Measurements from ENCODE around the gene RNASE4. TPM values are rescaled to one million over a fixed set of nuclear protein-coding genes. Genes with fewer than 3 reads are reported as not detected.

Gene RNASE4
- total RNA-seq, 1 experiment from 2014 or later, result 3.9 TPM

GRCh38 chr14:20680843-20681347, 3.5 kb upstream of the RNASE4 start:
- no peak for DNase-seq (ENCODE audit: low read depth, low spot score)
- no peaks in the 10 kb centered on the region for H3K9me3 ChIP-seq (ENCODE audit: control insufficient read depth in 1 of 2, insufficient read depth in 1 of 2, low read depth in 1 of 2, low read length in 2 of 2)
- H3K4me3 ChIP-seq (replicated peaks in 1 of 2; ENCODE audit: low read depth in 1 of 2, low read length in 2 of 2), result peak overlapping the region; percentile 15 to 72
- RAD21 ChIA-PET (ENCODE audit: low non-redundant PET in 1 of 2, low total read pairs in 2 of 2, uncharacterized antibody in 2 of 2, unreplicated experiment in 2 of 2), result interaction anchor here in 1 of 2 experiments (1.1 kb wide), 1 partner anchor 18 kb away, joined by 4 read pairs; no protein-coding TSS in a partner anchor
- H3K9me2 ChIP-seq (ENCODE audit: insufficient read depth), result no peaks in the 10 kb centered on the region
- no TSS peak for BruUV-seq (replicated peaks)
- POLR2A ChIA-PET, result interaction anchor here (1.2 to 6.1 kb wide), 7 partner anchors 10 to 338 kb away, joined by 4 to 47 read pairs (median 23); partner anchors contain the start of gene PARP2
- H3K36me3 ChIP-seq (ENCODE audit: control insufficient read depth in 1 of 2, insufficient read depth in 2 of 2, low read length in 2 of 2), result no peaks in the 10 kb centered on the region
- no peak for TF ChIP-seq ELF1 (IDR thresholded peaks at IDR 0.05; ENCODE audit: borderline replicate concordance, low read depth)
- H3K27me3 ChIP-seq (ENCODE audit: insufficient read depth, low read length), result no peaks in the 10 kb centered on the region
- H3K4me2 ChIP-seq (ENCODE audit: low read length), result peak overlapping the region; percentile 96
- H4K20me1 ChIP-seq (ENCODE audit: insufficient read depth), result no peaks in the 10 kb centered on the region
- CTCF ChIA-PET, result interaction anchor here (0.6 to 6.1 kb wide), 11 partner anchors 10 to 441 kb away, joined by 3 to 59 read pairs (median 11); no protein-coding TSS in a partner anchor
- ATAC-seq, result peak; percentile 13
- intact Hi-C loops (cut with micrococcal nuclease), result loop anchor here (1.0 to 5.0 kb wide), 5 partner anchors 18 to 338 kb away; partner anchors contain the start of genes METTL17, PARP2 and PNP
- H3K27ac ChIP-seq (ENCODE audit: low read depth, low read length), result peak overlapping the region; percentile 97
- H3K4me1 ChIP-seq (ENCODE audit: control insufficient read depth in 1 of 2, insufficient read depth in 2 of 2, low read length in 2 of 2), result peaks cover 27 to 60% of the 10 kb centered on the region in 2 experiments
- H2AFZ ChIP-seq (ENCODE audit: low read depth, low read length, poor library complexity, severe bottlenecking), result peak overlapping the region; percentile 92
- H3K79me2 ChIP-seq (ENCODE audit: insufficient read depth, low read length), result no peaks in the 10 kb centered on the region
- peak overlapping the region; percentile 74 for H3K9ac ChIP-seq (ENCODE audit: low read length)

GRCh38 chr14:20681348-20682126, 2.8 kb upstream of the RNASE4 start:
- no peaks in the 10 kb centered on the region for H3K9me2 ChIP-seq (ENCODE audit: insufficient read depth)
- no peaks in the 10 kb centered on the region for H4K20me1 ChIP-seq (ENCODE audit: insufficient read depth)
- intact Hi-C loops (cut with micrococcal nuclease), result loop anchor here (1.0 to 5.0 kb wide), 6 partner anchors 18 to 339 kb away; partner anchors contain the start of genes METTL17, PARP2 and PNP
- CTCF ChIA-PET, result interaction anchor here (0.7 to 6.1 kb wide), 9 partner anchors 10 to 266 kb away, joined by 3 to 59 read pairs (median 13); no protein-coding TSS in a partner anchor
- ATAC-seq (peak; percentile 13), DNase-seq (ENCODE audit: low read depth, low spot score) (peak; percentile 83)
- peak overlapping the region; percentile 97 for H3K27ac ChIP-seq (ENCODE audit: low read depth, low read length)
- POLR2A ChIA-PET, result interaction anchor here (1.2 to 6.1 kb wide), 9 partner anchors 10 to 338 kb away, joined by 4 to 47 read pairs (median 9); partner anchors contain the start of gene PARP2
- H2AFZ ChIP-seq (ENCODE audit: low read depth, low read length, poor library complexity, severe bottlenecking), result peak overlapping the region; percentile 92
- BruUV-seq (replicated peaks), result no TSS peak
- no peaks in the 10 kb centered on the region for H3K79me2 ChIP-seq (ENCODE audit: insufficient read depth, low read length)
- H3K4me3 ChIP-seq (replicated peaks in 1 of 2; ENCODE audit: low read depth in 1 of 2, low read length in 2 of 2), result peak overlapping the region; percentile 65 to 72
- TF ChIP-seq EGR1 (IDR thresholded peaks at IDR 0.05; ENCODE audit: low read depth) (peak; percentile 46; the same call in 1 of the 2 replicates), CBX3 (IDR thresholded peaks at IDR 0.05; ENCODE audit: low read depth) (peak; percentile 80), REST (IDR thresholded peaks at IDR 0.05; ENCODE audit: low read depth) (no peak), ELF1 (IDR thresholded peaks at IDR 0.05; ENCODE audit: borderline replicate concordance, low read depth) (no peak), YY1 (IDR thresholded peaks at IDR 0.05; ENCODE audit: extremely low read depth, insufficient replicate concordance, low read depth, low read length) (peak; percentile 33), SRF (IDR thresholded peaks at IDR 0.05; ENCODE audit: low read depth) (no peak), CEBPB (IDR thresholded peaks at IDR 0.05; ENCODE audit: low read depth) (peak; percentile 72), SP1 (IDR thresholded peaks at IDR 0.05; ENCODE audit: low read depth) (peak; percentile 43), POLR2A (IDR thresholded peaks at IDR 0.05; ENCODE audit: borderline replicate concordance, extremely low read depth, insufficient read depth, insufficient read length) (peak; percentile 17), RAD21 (IDR thresholded peaks at IDR 0.05; ENCODE audit: low read depth) (no peak), JUND (IDR thresholded peaks at IDR 0.05) (no peak; the same call in 1 of the 2 replicates), TCF7L2 (IDR thresholded peaks at IDR 0.05; ENCODE audit: borderline replicate concordance, extremely low read depth, insufficient read depth, insufficient read length) (no peak)
- TF ChIP-seq, protein P1, sequence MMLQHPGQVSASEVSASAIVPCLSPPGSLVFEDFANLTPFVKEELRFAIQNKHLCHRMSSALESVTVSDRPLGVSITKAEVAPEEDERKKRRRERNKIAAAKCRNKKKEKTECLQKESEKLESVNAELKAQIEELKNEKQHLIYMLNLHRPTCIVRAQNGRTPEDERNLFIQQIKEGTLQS (IDR thresholded peaks at IDR 0.05), result peak; percentile 95
- peak overlapping the region; percentile 96 for H3K4me2 ChIP-seq (ENCODE audit: low read length)
- H3K9me3 ChIP-seq (ENCODE audit: control insufficient read depth in 1 of 2, insufficient read depth in 1 of 2, low read depth in 1 of 2, low read length in 2 of 2), result no peaks in the 10 kb centered on the region
- H3K27me3 ChIP-seq (ENCODE audit: insufficient read depth, low read length), result no peaks in the 10 kb centered on the region
- RAD21 ChIA-PET (ENCODE audit: low non-redundant PET in 1 of 2, low total read pairs in 2 of 2, uncharacterized antibody in 2 of 2, unreplicated experiment in 2 of 2), result interaction anchor here (1.0 to 1.1 kb wide), 2 partner anchors 18 to 19 kb away, joined by 4 read pairs; no protein-coding TSS in a partner anchor
- H3K9ac ChIP-seq (ENCODE audit: low read length), result peak overlapping the region; percentile 74
- H3K4me1 ChIP-seq (ENCODE audit: control insufficient read depth in 1 of 2, insufficient read depth in 2 of 2, low read length in 2 of 2), result peaks cover 27 to 64% of the 10 kb centered on the region in 2 experiments
- no peaks in the 10 kb centered on the region for H3K36me3 ChIP-seq (ENCODE audit: control insufficient read depth in 1 of 2, insufficient read depth in 2 of 2, low read length in 2 of 2)
